IPS-18c (cell line): ENCODE results near the gene ADARB2.
"Not testable (repeated sequence)": the region's sequence is repeated elsewhere in the genome, so short reads cannot be mapped to it uniquely, and the experiment has no call there.

Experiments used
- H3K4me3 ChIP-seq: 2 replicates; pipeline ENCODE4 v1.7.0; 2013; ENCODE audit warnings: low read depth, mild to moderate bottlenecking, low read length, moderate library complexity; ENCODE audit not compliant: insufficient read depth
- H3K9me3 ChIP-seq: one replicate; pipeline ENCODE4 v1.6.1; 2013; ENCODE audit warnings: mild to moderate bottlenecking, low read length, moderate library complexity; ENCODE audit not compliant: control insufficient read depth, insufficient read depth

Gene ADARB2

DNA sequence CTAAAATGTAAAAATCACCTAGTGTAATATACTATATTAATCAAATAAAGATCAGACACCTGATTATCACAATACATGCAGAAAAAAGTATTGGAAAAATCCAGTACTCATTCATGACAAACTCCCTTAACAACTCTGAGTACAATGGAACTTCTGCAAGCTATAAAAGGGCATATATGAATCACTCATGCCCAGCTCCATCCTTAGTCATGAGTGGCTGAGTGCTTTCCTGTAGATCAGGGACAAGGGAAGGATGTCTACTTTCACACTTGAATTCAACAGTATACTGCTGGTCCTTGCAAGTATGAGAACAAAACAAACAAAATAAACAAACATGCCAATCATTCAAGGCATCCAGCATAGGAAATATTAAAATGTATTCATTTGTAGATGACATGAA, 116.5 kb downstream of the ADARB2 start:
- H3K4me3 ChIP-seq = no peak overlapping the region
- H3K9me3 ChIP-seq = no peaks in the 10 kb centered on the region

DNA sequence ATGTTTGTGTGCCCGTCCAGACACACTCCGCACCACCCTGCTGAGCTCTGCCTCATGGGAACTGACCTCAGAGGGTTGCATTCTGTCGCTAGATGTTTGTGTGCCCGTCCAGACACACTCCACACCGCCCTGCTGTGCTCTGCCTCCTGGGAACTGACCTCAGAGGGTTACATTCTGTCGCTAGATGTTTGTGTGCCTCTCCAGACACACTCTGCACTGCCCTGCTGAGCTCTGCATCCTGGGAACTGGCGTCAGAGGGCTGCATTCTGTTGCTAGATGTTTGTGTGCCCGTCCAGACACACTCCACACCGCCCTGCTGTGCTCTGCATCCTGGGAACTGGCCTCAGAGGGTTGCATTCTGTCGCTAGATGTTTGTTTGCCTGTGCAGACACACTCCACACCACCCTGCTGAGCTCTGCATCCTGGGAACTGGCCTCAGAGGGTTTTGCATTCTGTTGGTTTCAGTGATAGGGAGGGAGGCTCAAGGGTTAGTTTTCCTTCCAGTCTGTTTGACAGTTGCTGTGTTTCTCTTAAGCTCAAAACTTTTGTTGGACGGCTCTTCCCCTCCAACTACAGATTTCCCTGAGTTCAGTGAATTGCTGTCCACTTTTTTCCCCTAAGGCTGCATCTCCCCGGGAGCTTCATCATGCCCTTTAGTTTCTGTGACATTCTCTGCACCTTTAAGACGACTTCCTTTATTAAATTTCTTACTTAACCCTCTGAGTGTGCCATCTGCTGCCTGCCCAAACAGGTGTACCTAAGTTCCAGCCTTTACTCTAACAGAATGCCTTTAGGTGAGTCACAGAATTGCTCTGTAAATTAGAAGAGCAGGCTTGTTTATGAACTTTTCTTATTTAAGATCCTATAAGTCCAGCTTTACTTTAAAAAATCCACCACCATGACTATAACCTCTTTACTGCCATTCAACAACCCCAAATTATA, 119.7 kb downstream of the ADARB2 start:
- H3K9me3 ChIP-seq = not testable (repeated sequence)

DNA sequence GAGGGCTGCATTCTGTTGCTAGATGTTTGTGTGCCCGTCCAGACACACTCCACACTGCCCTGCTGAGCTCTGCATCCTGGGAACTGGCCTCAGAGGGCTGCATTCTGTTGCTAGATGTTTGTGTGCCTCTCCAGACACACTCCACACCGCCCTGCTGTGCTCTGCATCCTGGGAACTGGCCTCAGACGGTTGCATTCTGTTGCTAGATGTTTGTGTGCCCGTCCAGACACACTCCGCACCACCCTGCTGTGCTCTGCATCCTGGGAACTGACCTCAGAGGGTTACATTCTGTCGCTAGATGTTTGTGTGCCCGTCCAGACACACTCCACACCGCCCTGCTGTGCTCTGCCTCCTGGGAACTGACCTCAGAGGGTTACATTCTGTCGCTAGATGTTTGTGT, 120.6 kb downstream of the ADARB2 start:
- not testable (repeated sequence) for H3K9me3 ChIP-seq, H3K4me3 ChIP-seq

More for the DNA sequence above, 119.7 kb downstream of the ADARB2 start:
- not testable (repeated sequence) for H3K4me3 ChIP-seq

DNA sequence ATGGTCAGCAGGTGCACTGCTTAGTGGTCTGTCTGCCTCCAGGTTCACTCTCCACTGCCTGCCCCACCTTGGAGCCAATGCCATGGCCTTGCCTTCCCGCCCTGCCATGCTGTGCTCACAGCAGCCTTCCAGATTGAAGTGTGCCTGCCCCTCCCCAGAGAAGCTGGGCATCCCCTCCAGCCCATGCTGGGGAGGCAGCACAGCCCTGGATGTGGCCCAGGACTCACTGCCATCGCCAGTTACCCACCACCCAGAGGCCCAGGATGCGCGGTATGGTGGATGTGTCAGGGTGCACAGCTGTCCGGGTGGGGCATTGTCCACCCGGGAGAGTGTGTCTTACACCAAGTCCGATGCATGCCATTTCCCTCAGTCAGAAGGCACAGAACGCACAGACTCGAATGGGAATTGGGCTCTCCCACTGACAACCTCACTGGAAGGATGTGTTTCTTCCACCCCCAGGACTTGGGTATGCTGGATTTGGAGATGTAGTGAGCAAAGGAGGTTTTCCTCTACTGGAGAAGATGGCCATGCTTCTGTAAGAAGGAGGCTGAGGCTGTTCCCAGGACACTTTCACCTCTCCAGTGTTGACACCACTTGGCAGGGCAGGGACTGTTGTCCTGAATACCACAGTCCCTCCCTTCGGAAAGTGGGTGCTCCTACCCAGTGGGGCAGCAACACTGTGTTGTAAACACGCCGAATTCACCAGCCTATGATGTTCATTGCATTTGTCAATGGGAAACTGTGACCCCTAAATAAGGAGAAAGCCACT, 122.0 kb downstream of the ADARB2 start:
- no peaks in the 10 kb centered on the region for H3K9me3 ChIP-seq

DNA sequence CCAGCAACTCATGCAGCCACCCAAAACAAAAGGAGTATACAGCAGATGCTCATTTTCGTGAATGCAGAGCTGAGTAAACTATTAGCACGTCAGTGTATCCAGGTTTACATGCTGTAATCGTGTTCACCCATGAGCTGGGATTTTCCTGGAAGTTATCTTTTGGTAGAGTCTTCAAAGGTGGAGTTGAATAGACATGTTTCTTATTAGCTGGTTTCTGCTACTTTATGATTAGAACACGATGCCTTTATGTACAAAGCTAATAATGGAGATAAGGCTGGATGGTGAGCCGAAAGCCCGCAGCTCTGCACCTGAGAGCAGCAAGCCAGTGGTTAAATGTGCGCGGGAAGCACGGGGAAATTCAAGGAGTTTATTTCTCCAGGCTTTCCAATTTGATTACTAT, 123.8 kb downstream of the ADARB2 start:
- H3K4me3 ChIP-seq = no peak overlapping the region
- no peaks in the 10 kb centered on the region for H3K9me3 ChIP-seq

More for the DNA sequence above, 122.0 kb downstream of the ADARB2 start:
- H3K4me3 ChIP-seq = no peak overlapping the region

DNA sequence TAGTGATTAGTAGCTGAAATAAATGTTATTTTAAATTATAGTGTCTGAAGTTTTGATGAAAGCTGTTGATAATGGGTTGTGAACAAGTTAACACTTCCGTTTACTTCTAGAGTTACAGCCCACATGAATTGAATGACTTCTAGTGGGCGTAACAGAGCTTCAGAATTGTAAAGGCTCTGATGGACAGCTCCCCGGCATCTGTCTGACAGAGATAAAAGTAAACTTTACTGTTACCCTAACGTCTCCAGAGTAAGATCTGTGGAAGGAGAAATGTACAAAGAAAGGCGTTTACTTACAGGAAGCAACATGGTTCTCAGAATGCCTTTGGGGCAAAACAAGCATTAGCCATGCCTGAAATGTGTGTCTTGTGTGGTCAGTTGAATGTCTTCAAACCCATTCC, 124.4 kb downstream of the ADARB2 start:
- no peak overlapping the region for H3K4me3 ChIP-seq
- no peaks in the 10 kb centered on the region for H3K9me3 ChIP-seq

DNA sequence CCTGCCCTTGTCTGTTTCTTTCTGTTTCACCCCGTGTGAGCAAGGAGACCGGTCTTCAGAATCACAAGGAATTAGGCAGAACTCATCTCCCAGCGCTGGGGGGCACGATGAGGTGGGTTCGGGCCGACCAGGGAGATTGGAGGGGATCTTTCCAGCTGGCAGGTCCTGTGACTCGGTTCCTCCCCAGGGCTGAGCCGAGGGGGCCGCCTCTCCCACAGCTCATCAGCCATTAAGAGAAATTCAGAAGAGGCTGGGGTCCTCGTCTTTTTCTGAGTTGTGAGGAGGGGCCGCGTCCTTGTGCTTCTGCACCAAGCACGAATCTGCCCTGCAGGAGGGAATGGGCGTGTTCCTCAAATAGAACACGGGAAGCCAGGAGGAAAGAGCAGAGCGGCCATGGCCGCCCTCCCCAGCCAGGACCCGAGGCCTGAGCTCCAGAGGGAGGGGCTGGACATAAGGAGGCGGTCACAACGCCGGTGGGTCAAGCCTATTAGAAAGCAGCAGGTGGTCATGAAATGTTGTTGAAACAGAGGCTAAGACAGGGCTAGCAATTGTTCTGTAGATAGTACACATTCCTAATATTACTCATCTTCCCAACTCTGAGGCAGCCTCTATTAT, 125.3 kb downstream of the ADARB2 start:
- no peak overlapping the region for H3K4me3 ChIP-seq
- no peaks in the 10 kb centered on the region for H3K9me3 ChIP-seq

DNA sequence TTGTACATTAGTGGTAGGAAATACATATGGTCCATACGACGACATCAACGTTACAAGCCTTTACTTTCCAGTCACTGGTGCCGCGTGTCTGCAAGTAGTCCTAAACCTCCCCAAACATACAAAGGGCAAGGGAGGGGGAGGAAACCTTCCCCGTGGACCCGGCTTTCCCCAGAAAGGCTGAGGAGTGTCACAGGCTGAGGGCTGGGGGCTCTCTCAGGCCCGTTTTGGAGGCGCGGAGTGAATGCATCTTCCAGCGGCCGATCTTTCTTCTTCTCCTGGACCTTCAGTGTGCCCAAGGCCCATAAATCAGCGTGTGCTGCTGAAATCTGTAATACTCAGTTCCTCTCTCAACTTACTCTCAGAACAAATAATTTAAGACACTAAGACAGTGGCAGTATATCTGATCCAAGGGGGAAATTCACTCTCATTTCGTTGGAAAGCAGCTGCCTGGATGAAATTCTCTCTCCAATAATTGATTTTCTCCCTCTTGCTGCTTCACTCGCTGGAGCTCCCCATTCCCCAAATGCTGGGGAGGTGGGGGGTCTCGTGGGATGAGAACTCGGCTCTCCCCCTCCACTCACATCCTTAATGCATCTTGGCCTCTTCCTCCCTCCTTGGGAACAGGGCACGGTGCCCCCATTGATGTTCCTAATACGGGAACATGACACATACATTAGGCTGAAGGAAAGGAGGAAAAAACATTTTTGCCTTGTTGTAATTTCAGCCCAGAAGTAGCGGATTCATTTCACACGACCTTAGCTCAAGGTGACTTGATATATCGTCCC, 126.1 kb downstream of the ADARB2 start:
- H3K4me3 ChIP-seq = no peak overlapping the region
- no peaks in the 10 kb centered on the region for H3K9me3 ChIP-seq

DNA sequence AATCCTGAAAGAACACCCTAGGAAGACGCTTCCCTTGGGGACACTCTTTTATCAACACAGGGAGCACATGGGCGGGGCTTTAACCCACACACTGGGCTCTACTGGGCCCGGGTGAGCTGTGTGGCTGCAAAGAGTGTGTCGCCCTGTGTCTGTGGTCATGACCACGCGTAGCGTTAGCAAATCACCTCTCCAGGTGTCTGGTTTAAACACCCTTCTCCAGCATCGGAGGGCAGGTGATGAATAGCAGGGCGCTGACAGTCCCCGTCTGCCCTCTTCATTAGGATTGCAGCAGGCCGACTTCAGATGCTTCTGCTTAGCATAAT, 127.7 kb downstream of the ADARB2 start:
- H3K9me3 ChIP-seq = no peaks in the 10 kb centered on the region
- no peak overlapping the region for H3K4me3 ChIP-seq

DNA sequence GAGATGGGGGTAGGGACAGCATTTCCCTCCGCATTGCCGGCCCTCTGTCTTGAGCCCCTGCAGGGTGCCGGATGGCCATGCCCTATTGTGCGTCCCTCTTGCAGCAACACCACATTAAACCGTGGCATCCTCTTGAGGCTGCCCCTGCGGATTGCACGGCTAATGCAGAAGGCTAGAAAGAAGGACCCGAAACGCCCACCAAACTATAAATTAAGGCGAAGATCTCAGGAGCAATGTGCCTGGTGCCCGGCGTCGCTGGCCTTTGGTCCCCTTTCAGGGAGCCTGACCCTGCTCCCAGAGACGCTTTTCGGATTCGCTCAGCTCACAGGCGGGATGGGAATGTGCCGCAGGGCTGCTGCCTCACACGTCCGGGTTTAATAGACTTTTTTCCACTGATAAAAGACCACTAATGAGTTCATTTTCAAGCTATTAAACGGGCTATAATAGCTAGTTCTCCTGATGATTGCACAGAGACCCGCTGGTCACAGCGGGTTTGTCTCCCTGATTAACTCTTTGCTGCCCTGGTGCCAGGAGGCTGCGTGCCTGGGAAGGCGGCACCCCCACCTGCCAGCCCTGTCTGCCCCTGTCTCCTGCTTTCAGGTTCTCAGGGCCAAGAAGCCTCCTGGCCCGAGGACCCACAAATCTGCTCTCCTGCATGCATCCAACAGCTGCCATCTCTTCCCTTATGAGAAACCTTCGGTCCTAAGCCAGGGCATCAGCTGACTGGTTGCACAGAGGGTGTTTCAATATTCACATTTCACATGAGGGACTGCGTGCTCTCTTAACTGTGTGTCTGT, 128.3 kb downstream of the ADARB2 start:
- Histone ChIP-seq H3K9me3 (no peaks in the 10 kb centered on the region), H3K4me3 (no peak overlapping the region)

DNA sequence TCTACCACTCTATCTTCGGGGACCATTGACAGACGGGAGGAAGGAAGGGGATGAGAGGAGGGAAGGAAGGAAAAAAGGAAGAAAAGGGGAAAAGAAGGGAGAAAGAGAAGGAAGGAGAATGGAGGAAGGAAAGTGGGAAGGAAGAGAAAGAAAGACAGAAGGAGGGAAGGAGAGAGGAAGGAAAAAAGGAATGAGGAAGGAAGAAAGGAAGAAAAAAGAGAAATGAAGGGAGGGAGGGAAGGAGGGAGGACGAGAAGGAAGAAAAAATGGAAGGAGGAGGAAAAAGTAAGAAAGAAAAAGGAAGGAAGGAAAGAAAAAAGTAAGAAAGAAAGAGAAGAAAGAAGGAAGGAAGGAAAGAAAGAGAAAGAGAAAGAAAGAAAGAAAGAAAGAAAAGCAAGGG, 128.9 kb downstream of the ADARB2 start:
- no peak overlapping the region for H3K4me3 ChIP-seq
- H3K9me3 ChIP-seq = no peaks in the 10 kb centered on the region

DNA sequence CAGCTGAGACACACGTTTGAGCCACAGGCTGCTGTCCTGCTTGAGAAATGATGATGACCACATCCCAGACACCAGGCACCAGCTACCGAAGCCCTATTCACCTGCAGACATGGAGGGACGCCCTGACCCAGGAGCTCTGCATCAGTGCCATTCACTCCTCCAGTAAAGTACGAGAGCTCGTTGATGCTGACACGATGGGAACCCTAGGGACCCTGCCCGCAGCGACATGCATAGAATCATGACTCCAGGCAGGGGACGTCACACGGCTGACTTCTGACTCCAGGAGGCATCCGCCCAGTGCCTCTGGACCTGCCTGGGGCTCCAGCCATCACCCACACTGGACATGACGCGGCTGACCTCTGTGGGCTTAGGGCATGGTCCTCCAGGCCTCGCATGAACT, 129.9 kb downstream of the ADARB2 start:
- no peaks in the 10 kb centered on the region for H3K9me3 ChIP-seq
- H3K4me3 ChIP-seq = no peak overlapping the region

DNA sequence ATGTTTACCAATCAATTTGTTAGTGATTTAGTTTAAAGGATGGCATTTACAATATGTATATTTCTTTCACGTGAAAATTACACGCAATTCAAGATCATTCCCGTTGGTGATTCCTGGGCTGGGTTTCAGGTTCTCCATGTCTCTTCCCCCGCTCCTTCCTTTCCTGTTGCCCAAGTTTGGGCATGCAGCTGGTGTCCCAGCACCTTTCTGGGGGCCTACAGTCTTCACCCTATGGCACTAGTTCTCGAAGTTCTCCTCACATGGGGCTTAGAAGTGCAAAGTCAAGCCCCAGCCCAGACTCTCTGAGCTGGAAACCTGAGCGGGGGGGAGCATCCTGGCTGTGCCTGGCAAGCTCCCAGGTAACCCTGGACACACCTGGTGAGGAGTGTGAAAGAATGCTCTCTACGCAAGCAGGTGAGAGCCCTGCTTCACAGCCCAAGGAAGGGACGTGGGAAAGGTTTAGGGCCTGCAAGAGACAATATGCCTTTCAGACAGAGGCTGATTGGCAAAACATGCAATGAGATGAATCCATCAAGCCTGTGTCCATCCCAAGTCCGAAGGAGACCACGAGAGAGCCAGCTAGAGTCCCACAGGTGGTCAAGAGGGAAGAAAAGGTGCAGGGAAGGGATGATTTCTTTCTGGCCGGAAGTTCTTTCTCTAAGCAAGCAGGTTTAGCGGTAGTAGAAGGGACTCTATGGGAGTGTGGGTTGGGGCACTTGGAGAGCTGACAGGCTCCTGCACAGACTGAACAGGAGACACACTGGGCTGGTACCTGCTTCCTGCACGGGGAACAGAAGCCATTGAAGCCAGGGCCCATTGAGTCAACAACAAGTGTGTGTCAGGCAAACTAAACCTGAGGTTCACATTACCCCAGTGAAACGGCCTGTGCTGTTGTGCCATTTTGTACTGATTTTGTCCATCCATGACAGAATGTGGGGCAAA, 131.1 kb downstream of the ADARB2 start:
- Histone ChIP-seq H3K9me3 (no peaks in the 10 kb centered on the region), H3K4me3 (no peak overlapping the region)

DNA sequence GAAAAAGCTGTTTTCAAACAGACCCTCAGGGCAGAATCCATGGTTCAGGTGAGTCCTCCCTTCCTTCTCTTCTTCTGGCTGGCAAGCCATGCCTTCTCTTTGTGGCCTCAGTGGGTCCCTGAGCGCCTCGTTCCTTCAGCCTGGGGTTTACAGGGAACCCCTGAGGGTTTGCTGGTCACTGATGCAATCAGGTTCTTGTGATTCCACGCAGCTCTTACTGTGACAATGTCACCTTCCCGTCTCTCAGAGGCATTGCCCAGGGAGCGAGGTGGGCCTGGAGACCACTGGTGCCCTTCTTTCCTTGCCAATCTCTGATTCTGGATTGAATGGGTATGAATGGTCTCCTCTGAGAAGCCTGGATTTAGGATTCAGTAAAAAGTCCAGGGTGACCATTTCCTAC, 132.2 kb downstream of the ADARB2 start:
- H3K9me3 ChIP-seq = no peaks in the 10 kb centered on the region

DNA sequence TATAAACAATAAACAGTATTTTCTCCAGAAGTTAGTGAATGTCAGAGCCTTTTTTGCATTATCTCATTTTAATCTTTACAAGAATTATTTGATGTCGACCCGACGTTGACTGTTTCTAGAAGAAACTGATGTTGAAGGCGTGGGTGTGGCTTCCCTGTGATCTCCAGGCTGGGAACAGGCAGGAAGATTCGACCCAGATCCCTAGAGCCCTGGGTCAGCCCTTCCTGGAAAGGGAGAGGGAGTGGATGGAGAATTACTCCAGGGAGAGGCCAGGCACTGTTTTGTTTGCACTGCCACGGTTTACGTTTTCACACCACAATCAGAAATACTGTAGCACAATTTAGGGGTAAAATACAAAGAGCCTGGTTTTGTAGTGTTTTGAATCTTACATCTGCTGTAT, 133.1 kb downstream of the ADARB2 start:
- Histone ChIP-seq H3K9me3 (no peaks in the 10 kb centered on the region), H3K4me3 (no peak overlapping the region)

More for the DNA sequence above, 132.2 kb downstream of the ADARB2 start:
- no peak overlapping the region for H3K4me3 ChIP-seq

DNA sequence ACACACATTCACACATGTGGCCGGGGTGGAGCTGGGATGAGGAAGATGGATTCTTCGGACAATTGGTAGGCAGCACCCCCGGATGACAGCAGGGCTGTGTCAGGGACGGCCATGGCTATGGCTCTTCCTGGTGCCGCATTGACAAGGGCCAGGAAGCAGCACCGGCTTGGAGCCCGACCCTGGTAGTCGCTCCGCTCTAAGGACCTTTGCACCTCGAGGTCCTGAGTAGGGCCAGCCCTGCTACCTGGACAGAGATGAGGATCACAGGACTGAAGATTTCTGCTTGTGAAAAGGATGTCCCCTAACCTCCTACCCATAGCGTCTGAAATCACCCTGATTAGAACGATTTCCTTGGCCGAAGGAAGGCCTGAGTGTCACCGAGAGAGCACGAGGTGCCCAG, 134.1 kb downstream of the ADARB2 start:
- H3K9me3 ChIP-seq = no peaks in the 10 kb centered on the region
- no peak overlapping the region for H3K4me3 ChIP-seq
